Neutrophil (primary cell): ENCODE data around the gene YPEL1.

Source experiments
- H3K27ac ChIP-seq: fragments of 200-600 bp; sonication (generic); 2 replicates; pipeline ENCODE4 v1.5.1; 2016; ENCODE audit warnings: mild to moderate bottlenecking, moderate library complexity
- H3K27me3 ChIP-seq: fragments of 200-600 bp; sonication (generic); 2 replicates; pipeline ENCODE4 v1.6.0; 2016; ENCODE audit warnings: mild to moderate bottlenecking
- H3K36me3 ChIP-seq: fragments of 200-600 bp; sonication (generic); 2 replicates; pipeline ENCODE4 v1.5.1; 2017
- H3K4me1 ChIP-seq, 2 experiments: fragments of 200-600 bp in 1 of 2; sonication (generic) in 1 of 2; 1 replicate in 1 of 2; 2 replicates in 1 of 2; pipeline versions ENCODE4 v1.5.1 to v1.6.1; 2013 to 2016; ENCODE audit warnings: low read depth in 1 of 2, low read length in 1 of 2, mild to moderate bottlenecking in 1 of 2, moderate library complexity in 1 of 2; ENCODE audit not compliant: control insufficient read depth in 1 of 2, insufficient read depth in 1 of 2
- H3K4me3 ChIP-seq, 2 experiments: fragments of 200-600 bp in 1 of 2; sonication (generic) in 1 of 2; 1 replicate in 1 of 2; 2 replicates in 1 of 2; pipeline ENCODE4 v1.5.1; 2013 to 2016; ENCODE audit warnings: low read depth in 1 of 2, low read length in 1 of 2, mild to moderate bottlenecking in 1 of 2, moderate library complexity in 1 of 2
- H3K9me3 ChIP-seq: fragments of 200-600 bp; sonication (generic); 2 replicates; pipeline ENCODE4 v1.5.1; 2016
- CTCF ChIP-seq: fragments of 200-600 bp; sonication (generic); IDR thresholded peaks from 2 replicates; pipeline ENCODE4 v1.5.1; 2016; ENCODE audit warnings: antibody characterized with exemption

Gene YPEL1

GRCh38 chr22:21698430-21699329 lies 36.9 kb downstream of the YPEL1 start:
- peaks cover 82% of the 10 kb centered on the region for H3K36me3 ChIP-seq
- no peaks in the 10 kb centered on the region for H3K9me3 ChIP-seq
- H3K4me1 ChIP-seq, result no peaks in the 10 kb centered on the region
- no peak overlapping the region for H3K27ac ChIP-seq
- no peak for TF ChIP-seq CTCF
- H3K27me3 ChIP-seq, result no peaks in the 10 kb centered on the region
- H3K4me3 ChIP-seq, result no peak overlapping the region

- H3K4me1 ChIP-seq, result no peaks in the 10 kb centered on the region
- H3K27ac ChIP-seq, result no peak overlapping the region
- TF ChIP-seq CTCF, result no peak
- H3K4me3 ChIP-seq, result no peak overlapping the region
- peaks cover 90% of the 10 kb centered on the region for H3K36me3 ChIP-seq
- no peaks in the 10 kb centered on the region for H3K27me3 ChIP-seq
- H3K9me3 ChIP-seq, result no peaks in the 10 kb centered on the region
Observed at GRCh38 chr22:21697880-21698279, 37.7 kb downstream of the YPEL1 start.

- Histone ChIP-seq H3K27ac (no peak overlapping the region), H3K4me1 (no peaks in the 10 kb centered on the region), H3K36me3 (peaks cover 96% of the 10 kb centered on the region), H3K9me3 (no peaks in the 10 kb centered on the region), H3K27me3 (no peaks in the 10 kb centered on the region), H3K4me3 (no peak overlapping the region)
- no peak for TF ChIP-seq CTCF
Observed at GRCh38 chr22:21697021-21697771, 38.4 kb downstream of the YPEL1 start.

GRCh38 chr22:21696115-21696514 lies 39.5 kb downstream of the YPEL1 start:
- TF ChIP-seq CTCF, result no peak
- H3K36me3 ChIP-seq, result peaks cover 96% of the 10 kb centered on the region

DNA sequence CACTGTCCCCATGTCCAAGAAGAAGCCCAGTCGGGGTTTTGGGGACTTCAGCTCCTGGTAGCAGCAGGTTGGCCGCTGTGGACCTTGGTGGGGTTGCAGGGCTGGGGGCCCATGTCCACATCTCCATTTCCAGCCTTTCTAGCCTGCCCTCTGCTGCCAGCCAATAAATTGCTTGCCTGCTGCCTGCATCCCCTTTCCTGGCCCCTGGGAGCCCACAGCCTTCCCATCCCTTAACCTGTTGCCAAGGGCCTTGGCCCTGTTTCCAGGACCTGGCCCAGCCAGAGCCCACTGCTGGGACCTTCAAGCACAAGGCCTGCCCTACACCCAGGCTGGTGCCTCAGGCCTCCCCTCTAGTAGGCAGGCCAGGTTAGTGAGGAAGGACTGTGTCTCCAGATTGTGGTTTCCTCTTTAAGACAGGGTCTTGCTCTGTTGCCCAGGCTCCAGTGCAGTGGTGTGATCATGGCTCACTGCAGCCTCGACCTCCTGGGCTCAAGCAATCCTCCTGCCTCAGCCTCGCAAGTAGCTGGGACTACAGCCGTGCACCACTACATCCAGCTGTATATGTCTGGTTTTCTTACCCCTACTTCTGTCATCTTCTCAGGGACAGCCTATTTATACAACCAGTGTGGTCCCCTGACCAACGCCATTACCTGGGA lies 40.0 kb downstream of the YPEL1 start:
- TF ChIP-seq CTCF, result no peak
- Histone ChIP-seq H3K27me3 (no peaks in the 10 kb centered on the region), H3K4me3 (no peak overlapping the region), H3K4me1 (no peaks in the 10 kb centered on the region), H3K9me3 (no peaks in the 10 kb centered on the region), H3K36me3 (peaks cover 94% of the 10 kb centered on the region), H3K27ac (no peak overlapping the region)

More at GRCh38 chr22:21696115-21696514, 39.5 kb downstream of the YPEL1 start:
- Histone ChIP-seq H3K27ac (no peak overlapping the region), H3K4me3 (no peak overlapping the region), H3K27me3 (no peaks in the 10 kb centered on the region), H3K9me3 (no peaks in the 10 kb centered on the region), H3K4me1 (no peaks in the 10 kb centered on the region)
